GM12874 (cell line): ENCODE results near the gene NUSAP1.

ENCODE experiments used
- TF ChIP-seq, protein P1 (sequence below): IDR thresholded peaks from 2 replicates; pipeline ENCODE4 v1.5.1; 2011; ENCODE audit warnings: low read depth, mild to moderate bottlenecking, control low read depth, low read length, moderate library complexity; ENCODE audit not compliant: insufficient read depth

Gene NUSAP1

DNA sequence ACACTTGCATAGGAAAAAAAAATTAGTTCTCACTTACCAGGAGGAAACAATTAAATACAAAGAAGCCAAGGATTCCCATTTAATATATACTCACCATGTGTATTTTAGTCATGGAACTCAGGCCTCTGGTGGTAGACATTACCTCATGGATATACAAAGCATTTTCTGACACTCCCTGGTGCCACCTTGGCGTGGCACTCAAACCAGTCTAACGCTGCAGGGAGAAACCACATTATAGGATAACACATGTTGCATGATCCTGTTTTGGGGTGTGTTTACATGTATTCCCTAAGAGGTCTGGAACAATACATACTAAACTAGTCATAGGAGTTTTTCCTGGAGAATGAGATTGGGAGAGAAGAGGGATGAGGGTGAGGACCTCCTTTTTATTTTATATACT is 78.3 kb downstream of the NUSAP1 start:
- TF ChIP-seq, protein P1, sequence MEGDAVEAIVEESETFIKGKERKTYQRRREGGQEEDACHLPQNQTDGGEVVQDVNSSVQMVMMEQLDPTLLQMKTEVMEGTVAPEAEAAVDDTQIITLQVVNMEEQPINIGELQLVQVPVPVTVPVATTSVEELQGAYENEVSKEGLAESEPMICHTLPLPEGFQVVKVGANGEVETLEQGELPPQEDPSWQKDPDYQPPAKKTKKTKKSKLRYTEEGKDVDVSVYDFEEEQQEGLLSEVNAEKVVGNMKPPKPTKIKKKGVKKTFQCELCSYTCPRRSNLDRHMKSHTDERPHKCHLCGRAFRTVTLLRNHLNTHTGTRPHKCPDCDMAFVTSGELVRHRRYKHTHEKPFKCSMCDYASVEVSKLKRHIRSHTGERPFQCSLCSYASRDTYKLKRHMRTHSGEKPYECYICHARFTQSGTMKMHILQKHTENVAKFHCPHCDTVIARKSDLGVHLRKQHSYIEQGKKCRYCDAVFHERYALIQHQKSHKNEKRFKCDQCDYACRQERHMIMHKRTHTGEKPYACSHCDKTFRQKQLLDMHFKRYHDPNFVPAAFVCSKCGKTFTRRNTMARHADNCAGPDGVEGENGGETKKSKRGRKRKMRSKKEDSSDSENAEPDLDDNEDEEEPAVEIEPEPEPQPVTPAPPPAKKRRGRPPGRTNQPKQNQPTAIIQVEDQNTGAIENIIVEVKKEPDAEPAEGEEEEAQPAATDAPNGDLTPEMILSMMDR: no peak

DNA sequence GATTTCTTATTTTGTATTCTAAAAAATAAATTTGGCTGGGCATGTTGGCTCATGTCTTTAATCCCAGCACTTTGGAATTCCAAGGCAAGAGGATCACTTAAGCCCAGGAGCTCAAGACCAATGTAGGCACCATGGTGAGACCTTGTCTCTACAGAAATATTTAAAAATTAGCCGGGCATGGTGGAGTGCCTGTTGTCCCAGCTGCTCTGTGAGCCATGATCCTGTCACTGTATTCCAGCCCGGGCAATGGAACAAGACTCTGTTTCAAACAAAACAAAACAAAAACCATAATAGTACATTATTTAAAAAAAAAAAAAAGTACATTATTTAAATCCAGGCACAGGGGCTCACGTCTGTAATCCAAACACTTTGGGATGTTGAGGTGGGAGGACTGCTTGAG is 78.8 kb downstream of the NUSAP1 start:
- TF ChIP-seq, protein P1: no peak

- TF ChIP-seq, protein P1: no peak
Observed at GRCh38 chr15:41416128-41416741, 83.6 kb downstream of the NUSAP1 start.

- TF ChIP-seq, protein P1: no peak
Observed at GRCh38 chr15:41416742-41417417, 84.2 kb downstream of the NUSAP1 start, which contains the start of gene RTF1. Gene RTF1, plus strand, starts transcription at chr15:41417095. Its CDS starts 21 bp downstream, at chr15:41417116.

GRCh38 chr15:41417418-41418195 is 84.9 kb downstream of the NUSAP1 start:
- TF ChIP-seq, protein P1: no peak

GRCh38 chr15:41423979-41424659 is 91.4 kb downstream of the NUSAP1 start:
- TF ChIP-seq, protein P1: no peak

- TF ChIP-seq, protein P1: no peak
Observed at GRCh38 chr15:41424809-41425208, 92.1 kb downstream of the NUSAP1 start.
